Smooth muscle cell (in vitro differentiated cells): ENCODE results near the gene NCAM2. TPM values are rescaled to one million over a fixed set of nuclear protein-coding genes. Genes with fewer than 3 reads are reported as not detected.
A peak's percentile ranks its signal among the peaks of the same experiment; 100 is the strongest.

Experiments used
- DNase-seq: peaks from one replicate; lab custom pipeline; 2025; ENCODE audit not compliant: unreplicated experiment; lab: John Stamatoyannopoulos, UW
- H2AFZ ChIP-seq: fragments of 200-600 bp; sonication (generic); 2 replicates; pipeline ENCODE4 v1.6.0; 2016; ENCODE audit warnings: antibody characterized with exemption, low read depth, mild to moderate bottlenecking
- H3F3A ChIP-seq: fragments of 200-600 bp; sonication (generic); 2 replicates; pipeline ENCODE4 v1.6.0; 2017; ENCODE audit warnings: antibody characterized with exemption, low read depth
- H3K27ac ChIP-seq: fragments of 200-600 bp; sonication (generic); 2 replicates; pipeline ENCODE4 v1.5.1; 2016; ENCODE audit warnings: low read depth, mild to moderate bottlenecking
- H3K27me3 ChIP-seq: fragments of 200-600 bp; sonication (generic); 2 replicates; pipeline ENCODE4 v1.6.1; 2016; ENCODE audit warnings: low read depth, mild to moderate bottlenecking
- H3K36me3 ChIP-seq: fragments of 200-600 bp; sonication (generic); 2 replicates; pipeline ENCODE4 v1.5.1; 2016; ENCODE audit warnings: low read depth
- H3K4me1 ChIP-seq: fragments of 200-600 bp; sonication (generic); 2 replicates; pipeline ENCODE4 v1.5.1; 2016; ENCODE audit warnings: low read depth
- H3K4me2 ChIP-seq: fragments of 200-600 bp; sonication (generic); 2 replicates; pipeline ENCODE4 v1.6.0; 2016; ENCODE audit warnings: mild to moderate bottlenecking
- H3K4me3 ChIP-seq: fragments of 200-600 bp; sonication (generic); 2 replicates; pipeline ENCODE4 v1.5.1; 2016; ENCODE audit warnings: mild to moderate bottlenecking
- H3K79me2 ChIP-seq: fragments of 200-600 bp; sonication (generic); 2 replicates; pipeline ENCODE4 v1.6.0; 2016; ENCODE audit warnings: low read depth, mild to moderate bottlenecking
- H3K9ac ChIP-seq: fragments of 200-600 bp; sonication (generic); 2 replicates; pipeline ENCODE4 v1.6.0; 2016; ENCODE audit warnings: low read depth
- H3K9me3 ChIP-seq: fragments of 200-600 bp; sonication (generic); replicated peaks from 2 replicates; pipeline ENCODE4 v1.5.1; 2016; ENCODE audit warnings: low read depth
- H4K20me1 ChIP-seq: fragments of 200-600 bp; sonication (generic); 2 replicates; pipeline ENCODE4 v1.6.0; 2016; ENCODE audit warnings: low read depth
- WGBS: methylation state at CpG from one replicate; pipeline ENCODE4 v1.1.7; 2016; ENCODE audit warnings: low lambda C conversion rate; 5-methylcytosine and 5-hydroxymethylcytosine counted together
- polyA plus RNA-seq: library from polyadenylated mRNA; unstranded; fragments of >200 nt; fragmentation: Nextera tagmentation; extraction: Ambion mirVana; gene quantifications from 2 replicates; pipeline ENCODE4 v1.2.1, GENCODE V29; 2016
- total RNA-seq: library from RNA; depleted of rRNA; stranded (reverse); fragments of >200 nt; gene quantifications from 2 replicates; pipeline ENCODE4 v1.2.3, GENCODE V29; 2014
- TF ChIP-seq, protein P1 (sequence below): fragments of 200-600 bp; sonication (generic); IDR thresholded peaks from 2 replicates; pipeline ENCODE4 v1.5.1; 2017; ENCODE audit warnings: borderline replicate concordance, mild to moderate bottlenecking, antibody characterized with exemption; ENCODE audit not compliant: insufficient read depth, poor library complexity, severe bottlenecking

Gene NCAM2
- total and polyA plus RNA-seq, 2 experiments from 2014 or later = 0.49 to 0.77 TPM

DNA sequence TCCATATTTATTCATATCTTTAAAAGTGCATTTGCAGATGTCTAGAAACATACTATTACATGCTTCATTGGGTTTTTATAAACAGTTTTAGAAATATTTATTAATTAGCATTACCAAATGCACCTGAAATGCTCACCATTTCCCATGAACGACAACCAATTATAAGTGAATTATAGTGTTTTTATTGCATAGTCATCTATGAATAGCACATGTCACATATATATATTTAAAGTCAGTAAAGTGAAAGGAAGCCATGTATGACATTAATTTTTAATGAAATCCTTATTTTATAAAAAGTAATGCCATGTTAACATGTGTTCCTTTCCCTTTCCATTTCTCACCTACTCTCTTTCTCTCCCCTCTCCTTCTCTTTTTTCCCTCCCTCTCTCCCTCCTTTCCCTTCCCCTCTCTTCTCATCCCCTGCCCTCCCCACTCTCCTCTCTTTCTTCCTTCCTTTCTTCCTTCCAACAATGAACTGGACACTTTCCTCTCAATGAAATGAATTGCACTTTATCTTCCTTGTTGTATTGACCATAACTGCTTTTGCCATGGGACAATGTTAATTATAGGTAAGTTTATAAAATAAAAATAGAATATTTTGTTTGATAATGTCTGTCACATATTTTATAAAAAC, 179.3 kb downstream of the NCAM2 start:
- H3K4me1 ChIP-seq = peaks cover under 1% of the 10 kb centered on the region
- H3K27me3 ChIP-seq = no peaks in the 10 kb centered on the region
- no peak overlapping the region for H3K4me3 ChIP-seq
- no peaks in the 10 kb centered on the region for H3K36me3 ChIP-seq
- 95% methylated on average over 1 of the region's 1 CpG for WGBS
- TF ChIP-seq, protein P1, sequence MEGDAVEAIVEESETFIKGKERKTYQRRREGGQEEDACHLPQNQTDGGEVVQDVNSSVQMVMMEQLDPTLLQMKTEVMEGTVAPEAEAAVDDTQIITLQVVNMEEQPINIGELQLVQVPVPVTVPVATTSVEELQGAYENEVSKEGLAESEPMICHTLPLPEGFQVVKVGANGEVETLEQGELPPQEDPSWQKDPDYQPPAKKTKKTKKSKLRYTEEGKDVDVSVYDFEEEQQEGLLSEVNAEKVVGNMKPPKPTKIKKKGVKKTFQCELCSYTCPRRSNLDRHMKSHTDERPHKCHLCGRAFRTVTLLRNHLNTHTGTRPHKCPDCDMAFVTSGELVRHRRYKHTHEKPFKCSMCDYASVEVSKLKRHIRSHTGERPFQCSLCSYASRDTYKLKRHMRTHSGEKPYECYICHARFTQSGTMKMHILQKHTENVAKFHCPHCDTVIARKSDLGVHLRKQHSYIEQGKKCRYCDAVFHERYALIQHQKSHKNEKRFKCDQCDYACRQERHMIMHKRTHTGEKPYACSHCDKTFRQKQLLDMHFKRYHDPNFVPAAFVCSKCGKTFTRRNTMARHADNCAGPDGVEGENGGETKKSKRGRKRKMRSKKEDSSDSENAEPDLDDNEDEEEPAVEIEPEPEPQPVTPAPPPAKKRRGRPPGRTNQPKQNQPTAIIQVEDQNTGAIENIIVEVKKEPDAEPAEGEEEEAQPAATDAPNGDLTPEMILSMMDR = no peak
- H3K4me2 ChIP-seq = no peak overlapping the region
- no peak overlapping the region for H3K27ac ChIP-seq
- no peaks in the 10 kb centered on the region for H3K79me2 ChIP-seq
- no peak for DNase-seq
- H3K9ac ChIP-seq = no peak overlapping the region
- H2AFZ ChIP-seq = no peak overlapping the region
- H3F3A ChIP-seq = no peaks in the 10 kb centered on the region
- H3K9me3 ChIP-seq = no peaks in the 10 kb centered on the region
- H4K20me1 ChIP-seq = no peaks in the 10 kb centered on the region

DNA sequence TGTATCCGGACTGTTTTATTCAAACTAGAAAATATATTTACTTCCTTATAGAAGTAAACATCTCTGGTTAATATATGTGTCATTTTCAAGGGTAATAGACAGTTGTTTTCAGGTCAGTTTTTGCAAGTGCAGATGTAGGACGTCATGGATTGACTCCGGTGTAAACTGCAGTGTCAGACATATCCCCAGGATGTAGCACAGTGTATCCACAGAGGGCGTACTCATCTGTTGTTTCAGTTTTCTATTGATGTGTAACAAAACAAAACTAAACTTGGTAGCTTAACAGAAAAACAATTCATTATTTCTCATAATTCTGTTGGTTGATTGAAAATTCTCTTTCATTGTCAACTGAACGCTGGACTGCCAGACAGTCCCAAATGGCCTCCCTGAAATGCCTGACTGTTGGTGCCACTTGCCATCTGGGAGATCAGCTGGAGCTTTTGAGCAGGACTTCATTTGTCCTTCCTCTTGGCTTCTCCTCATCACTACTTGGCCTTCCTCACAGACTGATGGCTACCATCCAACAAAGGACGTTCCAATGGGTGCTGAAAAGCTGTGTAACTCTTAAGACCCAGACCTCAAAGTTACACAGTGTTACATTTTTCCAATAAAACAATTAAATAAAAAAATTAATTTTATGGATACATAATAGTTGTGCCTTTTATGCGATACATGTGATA, 181.6 kb downstream of the NCAM2 start:
- H3K4me3 ChIP-seq = no peak overlapping the region
- no peaks in the 10 kb centered on the region for H3K36me3 ChIP-seq
- no peaks in the 10 kb centered on the region for H3K79me2 ChIP-seq
- no peak overlapping the region for H3K27ac ChIP-seq
- no peaks in the 10 kb centered on the region for H3K27me3 ChIP-seq
- H3F3A ChIP-seq = no peaks in the 10 kb centered on the region
- WGBS = 79% methylated on average over 7 of the region's 7 CpGs
- H2AFZ ChIP-seq = no peak overlapping the region
- no peak overlapping the region for H3K4me2 ChIP-seq
- no peak overlapping the region for H3K9ac ChIP-seq
- DNase-seq = no peak
- H3K4me1 ChIP-seq = peaks cover 11% of the 10 kb centered on the region
- TF ChIP-seq, protein P1 = no peak
- no peaks in the 10 kb centered on the region for H3K9me3 ChIP-seq
- no peaks in the 10 kb centered on the region for H4K20me1 ChIP-seq

DNA sequence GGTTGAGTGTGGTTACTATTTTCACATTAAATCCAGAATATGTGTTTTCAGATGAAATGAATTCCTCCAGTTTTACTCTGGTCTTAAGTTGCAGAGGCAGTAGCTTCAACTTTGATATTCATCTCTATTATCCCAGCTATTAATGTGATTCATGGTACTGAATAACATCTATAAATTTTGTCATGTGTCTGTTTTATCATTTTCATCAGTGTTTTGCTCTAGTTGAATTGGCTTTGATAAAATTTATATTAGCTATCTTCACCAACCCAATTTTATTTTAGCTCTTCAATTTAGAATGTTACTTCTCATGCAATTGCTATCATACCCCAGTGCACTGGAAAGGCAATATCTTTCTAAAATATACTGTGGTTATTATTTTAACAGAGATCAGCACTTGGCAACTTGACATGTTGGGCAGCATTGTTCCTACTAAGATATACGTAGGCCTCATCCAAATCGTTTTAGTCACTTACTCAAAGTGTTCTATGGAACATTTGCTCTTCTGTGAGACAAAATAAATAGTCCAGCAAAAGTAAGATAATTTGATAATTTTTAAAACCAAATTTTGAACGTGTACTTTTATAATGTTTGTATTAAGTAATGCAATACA, 184.3 kb downstream of the NCAM2 start:
- no peaks in the 10 kb centered on the region for H3K9me3 ChIP-seq
- peaks cover 14% of the 10 kb centered on the region for H3K4me1 ChIP-seq
- no peak overlapping the region for H3K4me3 ChIP-seq
- H3F3A ChIP-seq = no peaks in the 10 kb centered on the region
- H2AFZ ChIP-seq = no peak overlapping the region
- no peaks in the 10 kb centered on the region for H4K20me1 ChIP-seq
- H3K36me3 ChIP-seq = no peaks in the 10 kb centered on the region
- peak overlapping the region; percentile 75 for H3K4me2 ChIP-seq
- TF ChIP-seq, protein P1 = no peak
- H3K27ac ChIP-seq = peak overlapping the region; percentile 39
- no peaks in the 10 kb centered on the region for H3K79me2 ChIP-seq
- 60% methylated on average over 3 of the region's 3 CpGs for WGBS
- H3K9ac ChIP-seq = no peak overlapping the region
- no peak for DNase-seq
- no peaks in the 10 kb centered on the region for H3K27me3 ChIP-seq
